Naive thymus-derived CD8-positive, alpha-beta T cell (primary cell): ENCODE measurements around the gene SHANK1. TPM values are rescaled to one million over a fixed set of nuclear protein-coding genes. Genes with fewer than 3 reads are reported as not detected.

Source experiments
- ATAC-seq, 2 donors: fragments of 150-1000 bp; cut with Tn5 transposase in 1 of 2; sonication (Bioruptor Pico), chemical (Tn5 transposase) in 1 of 2; 1 replicate in 1 of 2; 2 replicates in 1 of 2; pipeline ENCODE4 v1.10.0; 2021; ENCODE audit warnings: mild to moderate bottlenecking in 2 of 2, moderate library complexity in 2 of 2
- POLR2A ChIA-PET: fragments of 350-600 bp; sonication (Branson Sonifier 250); formaldehyde crosslinking; loops from one replicate; lab custom pipeline; 2021; ENCODE audit warnings: antibody characterized with exemption; lab: Charles Lee
- DNase-seq, 10 donors: peaks; one replicate each; pipeline versions ENCODE4 v3.0.0 to v3.0.0-alpha.2; 2020 to 2022
- H3K27ac Mint-ChIP-seq, 10 donors: one replicate each; pipeline ENCODE4 v1.8.0; 2020 to 2022; ENCODE audit warnings: mild to moderate bottlenecking in 10 of 10, mixed read lengths in 10 of 10, moderate library complexity in 4 of 10, inconsistent platforms in 1 of 10
- H3K27me3 Mint-ChIP-seq, 5 donors: one replicate each; pipeline ENCODE4 v1.8.0; 2021 to 2022; ENCODE audit warnings: mixed read lengths in 5 of 5
- H3K36me3 Mint-ChIP-seq, 3 donors: one replicate each; pipeline ENCODE4 v1.8.0; 2020 to 2022; ENCODE audit warnings: mixed read lengths in 3 of 3, mild to moderate bottlenecking in 2 of 3, inconsistent platforms in 1 of 3
- H3K4me1 Mint-ChIP-seq, 4 donors: one replicate each; pipeline ENCODE4 v1.8.0; 2021 to 2022; ENCODE audit warnings: mixed read lengths in 4 of 4
- H3K4me3 Mint-ChIP-seq, 10 donors: one replicate each; pipeline ENCODE4 v1.8.0; 2020 to 2022; ENCODE audit warnings: mild to moderate bottlenecking in 10 of 10, mixed read lengths in 10 of 10, moderate library complexity in 6 of 10, inconsistent platforms in 1 of 10
- H3K9me3 Mint-ChIP-seq, 9 donors: one replicate each; pipeline ENCODE4 v1.8.0; 2020 to 2022; ENCODE audit warnings: mixed read lengths in 9 of 9, mild to moderate bottlenecking in 3 of 9, inconsistent platforms in 1 of 9, moderate library complexity in 1 of 9
- polyA plus RNA-seq, 3 donors: library from polyadenylated mRNA; unstranded; fragments of 300-500 nt; fragmentation: Illumina TruSeq; gene quantifications; one replicate each; pipeline ENCODE4 v1.2.3, GENCODE V29; 2021
- total RNA-seq, 8 experiments: library from RNA in 2 of 8; stranded (reverse) in 2 of 8; gene quantifications; one replicate each; pipeline ENCODE4 v1.2.3 and lab custom pipeline; 2021 to 2026

Gene SHANK1
- total and polyA plus RNA-seq, 5 experiments from 2014 or later = 0.26 to 0.96 (median 0.37) TPM; not detected in 1

DNA sequence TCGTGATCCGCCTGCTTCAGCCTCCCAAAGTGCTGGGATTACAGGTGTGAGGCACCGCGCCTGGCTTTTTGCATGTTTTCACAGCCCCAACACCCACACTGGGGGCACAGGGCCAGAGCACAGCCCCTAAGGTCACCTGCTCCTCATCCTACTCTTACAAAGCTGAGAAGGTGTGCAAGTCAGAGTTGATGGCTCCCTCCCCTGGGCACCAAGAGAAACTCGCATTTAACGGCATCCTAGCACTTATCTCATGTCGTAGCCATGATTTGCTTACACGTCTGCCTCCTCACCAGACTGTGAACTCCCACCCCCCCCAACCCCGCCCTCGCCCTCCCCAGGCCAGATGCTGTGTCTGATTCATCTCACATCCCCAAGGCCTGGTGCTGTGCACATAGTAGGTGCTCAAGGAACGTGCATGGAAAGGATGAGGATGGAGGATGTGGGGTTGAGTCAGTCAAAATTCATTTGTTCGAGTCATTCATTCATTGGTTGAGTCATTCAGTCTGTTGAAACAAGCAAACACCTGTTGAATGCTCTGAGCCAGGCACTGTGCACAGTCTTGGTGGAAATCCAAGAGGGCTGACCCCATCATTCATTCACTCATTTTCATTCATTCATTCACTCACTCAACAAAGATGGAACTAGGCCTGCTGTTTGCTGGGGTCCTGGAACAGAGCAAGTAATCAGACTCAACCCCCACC is 11.3 kb downstream of the SHANK1 start:
- Mint-ChIP-seq H3K36me3 (peaks cover 0 to 1% (median 0%) of the 10 kb centered on the region in 3 donors), H3K9me3 (no peaks in the 10 kb centered on the region), H3K4me3 (no peak overlapping the region), H3K27me3 (peaks cover 6 to 17% (median 11%) of the 10 kb centered on the region in 5 donors), H3K27ac (peak overlapping the region in 2 of 10 donors; percentile 68 to 75), H3K4me1 (peaks cover 22 to 62% (median 35%) of the 10 kb centered on the region in 4 donors)
- POLR2A ChIA-PET = interaction anchor here (1.6 kb wide), 1 partner anchor 16 kb away, joined by 3 read pairs; no protein-coding TSS in a partner anchor
- DNase-seq = peak in 1 of 10 donors; percentile 23
- no peak for ATAC-seq

DNA sequence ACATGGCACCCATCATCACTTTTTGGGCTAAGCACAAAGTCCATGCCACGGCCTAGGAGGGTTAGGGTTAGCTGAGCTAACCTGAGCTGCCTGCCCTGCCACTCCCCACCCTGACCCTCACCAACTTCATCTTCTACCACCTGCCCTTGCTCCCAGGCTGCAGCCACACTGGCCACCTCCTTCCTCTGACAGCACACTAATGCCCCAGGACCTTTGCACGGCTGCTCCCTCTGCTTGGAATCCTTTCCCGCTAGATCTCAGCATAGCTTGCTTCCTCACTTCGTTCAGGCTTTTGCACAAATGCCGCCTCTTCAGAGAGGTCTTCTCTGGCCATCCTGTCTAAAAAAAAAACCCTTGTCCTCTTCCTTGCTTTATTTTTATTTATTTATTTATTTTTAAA is 13.2 kb downstream of the SHANK1 start:
- POLR2A ChIA-PET = interaction anchor here (1.9 kb wide), 1 partner anchor 12 kb away, joined by 4 read pairs; no protein-coding TSS in a partner anchor
- Mint-ChIP-seq H3K4me3 (no peak overlapping the region), H3K4me1 (peaks cover 12 to 45% (median 22%) of the 10 kb centered on the region in 4 donors), H3K27me3 (peaks cover 10 to 22% (median 12%) of the 10 kb centered on the region in 5 donors), H3K27ac (peak overlapping the region in 2 of 10 donors; percentile 33 to 76), H3K9me3 (no peaks in the 10 kb centered on the region), H3K36me3 (peaks cover 0 to 3% (median 0%) of the 10 kb centered on the region in 3 donors)
- peak in 1 of 10 donors; percentile 16 for DNase-seq
- ATAC-seq = no peak

DNA sequence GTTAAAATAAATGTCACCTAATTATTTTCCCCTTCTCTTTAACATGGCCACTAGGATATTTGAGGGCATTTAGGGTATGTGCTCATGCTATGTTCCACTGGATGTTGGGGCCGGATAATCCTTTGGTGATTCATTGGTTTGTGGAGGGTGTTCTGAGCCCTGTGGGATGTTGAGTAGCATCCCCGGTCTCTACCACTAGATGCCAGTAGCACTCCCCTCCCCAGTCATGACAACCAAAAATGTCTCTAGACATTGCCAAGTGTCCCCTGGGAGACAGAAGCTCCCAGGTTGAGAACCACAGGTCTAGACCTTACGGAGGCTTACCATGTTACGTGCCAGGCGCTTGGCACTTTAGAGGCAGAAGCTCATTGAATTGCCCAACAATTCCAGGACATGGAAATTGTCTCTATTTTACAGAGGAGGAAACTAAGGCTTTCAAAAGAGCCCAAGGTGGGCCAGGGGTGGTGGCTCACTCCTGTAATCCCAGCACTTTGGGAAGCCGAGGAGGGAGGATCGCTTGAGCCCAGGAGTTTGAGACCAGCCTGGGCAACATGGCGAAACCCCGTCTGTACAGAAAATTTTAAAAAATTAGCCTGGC is 14.1 kb downstream of the SHANK1 start:
- Mint-ChIP-seq H3K4me3 (peak overlapping the region in 2 of 10 donors; percentile 20 to 50), H3K36me3 (peaks cover 0 to 4% (median 0%) of the 10 kb centered on the region in 3 donors), H3K27me3 (peaks cover 10 to 24% (median 14%) of the 10 kb centered on the region in 5 donors), H3K4me1 (peaks cover 10 to 36% (median 15%) of the 10 kb centered on the region in 4 donors), H3K9me3 (no peaks in the 10 kb centered on the region), H3K27ac (peak overlapping the region in 4 of 10 donors; percentile 26 to 73 (median 52))
- POLR2A ChIA-PET = interaction anchor here (0.7 to 1.9 kb wide), 3 partner anchors 13 to 78 kb away, joined by 3 to 5 read pairs (median 4); no protein-coding TSS in a partner anchor
- ATAC-seq (peak; percentile 89), DNase-seq (peak in 8 of 10 donors; percentile 16 to 70 (median 56))

DNA sequence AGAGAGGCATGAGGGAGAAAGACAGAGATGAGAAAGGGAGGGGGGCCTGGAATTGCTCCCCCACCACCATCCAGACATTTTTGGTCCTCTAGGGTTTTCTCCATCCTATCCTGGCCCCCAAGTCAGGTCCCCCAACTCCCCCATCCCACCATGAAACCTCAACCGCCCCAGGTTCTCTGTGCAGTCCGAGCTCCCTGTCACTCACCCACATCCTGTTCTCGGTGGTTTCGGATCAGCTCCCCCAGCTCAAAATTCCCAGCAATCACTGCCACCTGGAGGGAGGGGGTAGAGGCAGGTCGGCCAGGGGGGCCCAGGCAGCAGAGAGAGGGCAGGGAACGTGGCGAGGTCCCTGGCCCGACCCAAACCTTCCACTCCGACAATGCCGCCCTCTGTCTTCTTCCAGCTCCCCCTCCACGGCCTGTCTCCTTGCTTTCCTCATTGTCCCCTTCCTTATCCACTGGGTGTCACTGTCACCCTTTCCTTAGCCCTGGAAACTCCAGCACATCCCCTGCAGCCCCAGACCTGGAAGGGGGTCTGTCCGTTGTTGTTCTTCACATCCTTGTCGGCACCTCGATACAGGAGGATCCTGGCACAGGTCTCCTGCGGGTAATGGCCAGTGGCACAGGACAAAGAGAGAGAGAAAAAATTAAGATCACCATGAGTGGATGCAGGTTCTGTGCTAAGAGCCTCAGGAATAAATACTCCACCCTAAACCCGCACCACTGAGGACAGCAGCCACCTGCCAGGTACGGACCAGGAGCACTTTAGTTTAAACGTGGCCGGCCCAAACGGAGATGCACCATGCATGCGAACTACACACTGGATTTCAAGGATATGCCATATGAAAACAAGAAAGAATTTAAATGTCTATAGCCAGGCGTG is 15.4 kb downstream of the SHANK1 start:
- DNase-seq = no peak
- Mint-ChIP-seq H3K27ac (no peak overlapping the region), H3K27me3 (peaks cover 17 to 31% (median 25%) of the 10 kb centered on the region in 5 donors), H3K4me1 (peaks cover 10 to 32% (median 15%) of the 10 kb centered on the region in 4 donors), H3K9me3 (no peaks in the 10 kb centered on the region), H3K4me3 (no peak overlapping the region), H3K36me3 (peaks cover 0 to 4% (median 0%) of the 10 kb centered on the region in 3 donors)
- ATAC-seq = no peak
- POLR2A ChIA-PET = no interaction called here

- Mint-ChIP-seq H3K9me3 (no peaks in the 10 kb centered on the region), H3K4me1 (peaks cover 10 to 26% (median 14%) of the 10 kb centered on the region in 4 donors), H3K27ac (no peak overlapping the region), H3K27me3 (peaks cover 25 to 40% (median 35%) of the 10 kb centered on the region in 5 donors), H3K36me3 (peaks cover 0 to 3% (median 0%) of the 10 kb centered on the region in 3 donors), H3K4me3 (no peak overlapping the region)
- POLR2A ChIA-PET = no interaction called here
- DNase-seq (no peak), ATAC-seq (no peak)
These were observed 16.5 kb downstream of the SHANK1 start for GRCh38 chr19:50702871-50703829.

DNA sequence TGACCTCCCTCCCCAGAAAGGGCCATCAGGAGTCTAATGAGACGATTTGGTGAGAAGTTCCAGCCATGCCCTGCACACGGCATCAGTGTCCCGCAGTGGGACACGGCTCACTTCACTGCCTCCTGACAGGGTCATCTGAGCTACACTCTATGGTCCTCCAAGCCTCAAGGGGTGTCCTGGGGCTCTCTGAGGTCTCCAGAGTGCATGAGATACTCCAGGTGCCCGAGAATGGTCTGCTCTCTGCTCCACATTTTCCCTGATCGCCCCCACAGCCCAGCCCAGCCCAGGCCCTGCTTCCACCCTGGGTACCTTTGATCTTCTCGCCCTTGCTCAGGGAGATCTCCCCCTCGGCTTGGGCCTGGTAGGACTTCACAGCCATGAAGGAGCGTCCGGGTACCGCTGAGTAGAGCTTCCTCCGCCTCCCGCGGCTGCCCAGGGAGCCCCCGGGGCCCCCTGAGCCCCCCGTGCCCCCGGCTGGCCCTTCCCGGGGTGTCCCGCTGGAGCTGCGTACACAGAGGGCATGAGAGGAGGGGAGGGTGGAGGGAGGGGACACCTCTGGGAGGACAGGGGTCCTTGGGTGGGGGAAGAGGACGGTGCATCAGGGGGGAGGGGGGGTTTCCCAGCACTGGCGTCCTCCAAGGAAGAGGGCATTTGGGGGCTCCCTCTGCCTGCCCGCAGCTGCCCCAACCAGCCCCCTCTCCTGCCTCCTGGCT is 17.3 kb downstream of the SHANK1 start:
- Mint-ChIP-seq H3K4me3 (no peak overlapping the region), H3K4me1 (peaks cover 7 to 17% (median 9%) of the 10 kb centered on the region in 4 donors), H3K9me3 (no peaks in the 10 kb centered on the region), H3K27me3 (peaks cover 30 to 48% (median 43%) of the 10 kb centered on the region in 5 donors), H3K36me3 (peaks cover 0 to 3% (median 0%) of the 10 kb centered on the region in 3 donors), H3K27ac (no peak overlapping the region)
- ATAC-seq = no peak
- no peak for DNase-seq
- POLR2A ChIA-PET = no interaction called here

- no peak overlapping the region for H3K27ac Mint-ChIP-seq
- H3K36me3 Mint-ChIP-seq = peaks cover 0 to 3% (median 0%) of the 10 kb centered on the region in 3 donors
- POLR2A ChIA-PET = no interaction called here
- H3K4me3 Mint-ChIP-seq = no peak overlapping the region
- H3K4me1 Mint-ChIP-seq = peaks cover 2 to 15% (median 5%) of the 10 kb centered on the region in 4 donors
- DNase-seq (no peak), ATAC-seq (no peak)
- peaks cover 32 to 56% (median 46%) of the 10 kb centered on the region in 5 donors for H3K27me3 Mint-ChIP-seq
- H3K9me3 Mint-ChIP-seq = no peaks in the 10 kb centered on the region
These were observed 18.1 kb downstream of the SHANK1 start for GRCh38 chr19:50701367-50701985.

DNA sequence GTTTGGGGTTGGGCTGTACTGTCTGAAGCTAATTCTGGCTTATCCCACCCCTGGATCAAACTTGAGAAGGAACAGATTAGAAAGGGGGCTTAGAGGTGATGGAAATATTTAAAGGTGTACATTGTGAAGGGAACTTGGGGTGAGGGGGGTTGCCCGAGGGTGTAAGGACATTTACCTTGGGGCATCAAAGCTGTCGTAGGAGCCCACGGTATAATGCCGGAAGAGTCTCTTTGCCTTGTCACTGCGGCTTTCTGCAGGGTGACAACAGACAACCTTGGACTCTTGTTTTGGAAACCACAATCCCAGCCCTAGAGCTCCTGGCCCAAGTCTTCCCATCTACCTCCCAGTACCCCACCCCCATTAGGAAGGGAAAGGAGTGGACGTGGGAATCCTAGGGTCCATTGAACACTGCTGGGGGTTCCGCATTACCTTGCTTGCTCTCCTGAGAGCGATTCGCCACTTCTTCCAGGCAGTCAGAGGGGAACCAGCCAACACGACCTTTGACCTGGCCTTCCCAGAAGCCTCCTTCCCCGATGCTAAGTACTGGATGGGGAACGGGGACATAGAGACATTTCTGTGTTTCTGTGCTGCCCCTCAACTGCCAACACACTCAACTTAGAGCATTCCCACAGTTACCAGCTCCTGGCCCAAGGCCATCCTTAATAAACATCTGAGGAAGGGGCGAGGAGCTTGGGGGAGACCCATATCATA is 22.0 kb downstream of the SHANK1 start:
- Mint-ChIP-seq H3K27me3 (peaks cover 30 to 72% (median 57%) of the 10 kb centered on the region in 5 donors), H3K4me3 (peak overlapping the region in 1 of 10 donors; percentile 37), H3K9me3 (no peaks in the 10 kb centered on the region), H3K27ac (no peak overlapping the region), H3K36me3 (peaks cover 0 to 4% (median 3%) of the 10 kb centered on the region in 3 donors), H3K4me1 (peaks cover 0 to 9% (median 4%) of the 10 kb centered on the region in 4 donors)
- POLR2A ChIA-PET = interaction anchor here (0.5 kb wide), 1 partner anchor 45 kb away, joined by 4 read pairs; no protein-coding TSS in a partner anchor
- ATAC-seq (no peak), DNase-seq (no peak)

- POLR2A ChIA-PET = no interaction called here
- Mint-ChIP-seq H3K9me3 (no peaks in the 10 kb centered on the region), H3K36me3 (peaks cover 0 to 6% (median 0%) of the 10 kb centered on the region in 3 donors), H3K27me3 (peaks cover 40 to 82% (median 72%) of the 10 kb centered on the region in 5 donors), H3K27ac (peak overlapping the region in 1 of 10 donors; percentile 53), H3K4me3 (peak overlapping the region in 2 of 10 donors; percentile 15 to 31), H3K4me1 (peaks cover 0 to 11% (median 5%) of the 10 kb centered on the region in 4 donors)
- no peak for ATAC-seq
- no peak for DNase-seq
These were observed 23.5 kb downstream of the SHANK1 start for GRCh38 chr19:50696094-50696483.
